WTC11 (cell line): ENCODE measurements around the gene POLR2M. TPM values are rescaled to one million over a fixed set of nuclear protein-coding genes. Genes with fewer than 3 reads are reported as not detected.

Experiments used
- ATAC-seq: fragments of 200-7000 bp; cut with Tn5 transposase; 2 replicates; pipeline ENCODE4 v1.10.0; 2021; ENCODE audit warnings: mild to moderate bottlenecking, moderate library complexity
- CTCF ChIA-PET: fragments of 300-600 bp; sonication (Branson Sonifier 250); formaldehyde crosslinking; loops from one replicate; lab custom pipeline; 2021; ENCODE audit warnings: antibody characterized with exemption; lab: Charles Lee
- POLR2A ChIA-PET: fragments of 350-600 bp; sonication (Branson Sonifier 250); formaldehyde crosslinking; loops from one replicate; lab custom pipeline; 2021; ENCODE audit warnings: antibody characterized with exemption; lab: Charles Lee
- DNase-seq: peaks from one replicate; pipeline ENCODE4 v3.0.0; 2021; ENCODE audit warnings: low spot score
- H3K27ac Mint-ChIP-seq: 2 replicates; pipeline ENCODE4 v1.8.0; 2021; ENCODE audit warnings: mixed read lengths
- H3K27me3 Mint-ChIP-seq: 2 replicates; pipeline ENCODE4 v1.8.0; 2021; ENCODE audit warnings: low read depth, mild to moderate bottlenecking, moderate library complexity, mixed read lengths
- H3K36me3 Mint-ChIP-seq: 2 replicates; pipeline ENCODE4 v1.8.0; 2021; ENCODE audit warnings: mixed read lengths
- H3K4me1 Mint-ChIP-seq: 2 replicates; pipeline ENCODE4 v1.8.0; 2022; ENCODE audit warnings: mixed read lengths
- H3K4me3 Mint-ChIP-seq: 2 replicates; pipeline ENCODE4 v1.8.0; 2021; ENCODE audit warnings: mild to moderate bottlenecking, moderate library complexity, mixed read lengths
- H3K9me3 Mint-ChIP-seq: 2 replicates; pipeline ENCODE4 v1.8.0; 2021; ENCODE audit warnings: mixed read lengths
- ATF3 ChIP-seq: sonication (generic); formaldehyde crosslinking; conservative IDR thresholded peaks from 2 replicates; pipeline ENCODE4 v1.8.1; 2022; ENCODE audit warnings: mild to moderate bottlenecking, missing genetic modification reagents
- CREB1 ChIP-seq: sonication (generic); formaldehyde crosslinking; IDR thresholded peaks from 2 replicates; pipeline ENCODE4 v1.8.0; 2023; ENCODE audit warnings: mild to moderate bottlenecking, missing genetic modification reagents
- CREM ChIP-seq: sonication (generic); formaldehyde crosslinking; IDR thresholded peaks from 2 replicates; pipeline ENCODE4 v1.8.1; 2022; ENCODE audit warnings: mild to moderate bottlenecking, missing genetic modification reagents, moderate library complexity
- CTCF ChIP-seq: fragments of 200-600 bp; IDR thresholded peaks from 2 replicates; pipeline ENCODE4 v1.8.0; 2022; ENCODE audit warnings: antibody characterized with exemption
- E2F4 ChIP-seq: sonication (generic); formaldehyde crosslinking; IDR thresholded peaks from 2 replicates; pipeline ENCODE4 v1.8.1; 2022; ENCODE audit warnings: low read depth, mild to moderate bottlenecking, moderate library complexity, missing genetic modification reagents, borderline replicate concordance
- ESRRA ChIP-seq: sonication (generic); formaldehyde crosslinking; IDR thresholded peaks from 2 replicates; pipeline ENCODE4 v1.8.1; 2022; ENCODE audit warnings: mild to moderate bottlenecking, missing genetic modification reagents, borderline replicate concordance
- ETV6 ChIP-seq: sonication (generic); formaldehyde crosslinking; IDR thresholded peaks from 2 replicates; pipeline ENCODE4 v1.8.1; 2022; ENCODE audit warnings: mild to moderate bottlenecking, missing genetic modification reagents
- FOXJ3 ChIP-seq: sonication (generic); formaldehyde crosslinking; IDR thresholded peaks from 2 replicates; pipeline ENCODE4 v1.9.0; 2021; ENCODE audit warnings: missing genetic modification reagents, mild to moderate bottlenecking, borderline replicate concordance
- FOXK1 ChIP-seq: sonication (generic); formaldehyde crosslinking; IDR thresholded peaks from 2 replicates; pipeline ENCODE4 v1.8.0; 2022; ENCODE audit warnings: mild to moderate bottlenecking, moderate library complexity, missing genetic modification reagents
- FOXP1 ChIP-seq: sonication (generic); formaldehyde crosslinking; IDR thresholded peaks from 2 replicates; pipeline ENCODE4 v1.8.0; 2022; ENCODE audit warnings: missing genetic modification reagents, mild to moderate bottlenecking, moderate library complexity, borderline replicate concordance
- GABPB1 ChIP-seq: sonication (generic); formaldehyde crosslinking; IDR thresholded peaks from 2 replicates; pipeline ENCODE4 v1.8.1; 2023; ENCODE audit warnings: mild to moderate bottlenecking, missing genetic modification reagents
- HMGA2 ChIP-seq: fragments of 250-450 bp; sonication (Bioruptor Pico); IDR thresholded peaks from 2 replicates; pipeline ENCODE4 v1.4.0; 2021; ENCODE audit warnings: mild to moderate bottlenecking, moderate library complexity
- IRF2 ChIP-seq: sonication (generic); formaldehyde crosslinking; IDR thresholded peaks from 2 replicates; pipeline ENCODE4 v1.8.0; 2022; ENCODE audit warnings: low read depth, missing genetic modification reagents, borderline replicate concordance
- MLX ChIP-seq: sonication (generic); formaldehyde crosslinking; IDR thresholded peaks from 2 replicates; pipeline ENCODE4 v1.8.1; 2023; ENCODE audit warnings: mild to moderate bottlenecking, missing genetic modification reagents, moderate library complexity
- MYBL2 ChIP-seq: sonication (generic); formaldehyde crosslinking; IDR thresholded peaks from 2 replicates; pipeline ENCODE4 v1.8.1; 2023; ENCODE audit warnings: mild to moderate bottlenecking, moderate library complexity, missing genetic modification reagents
- NFE2L1 ChIP-seq: sonication (generic); formaldehyde crosslinking; IDR thresholded peaks from 2 replicates; pipeline ENCODE4 v1.8.1; 2023; ENCODE audit warnings: missing genetic modification reagents
- NR1H2 ChIP-seq: sonication (generic); formaldehyde crosslinking; IDR thresholded peaks from 2 replicates; pipeline ENCODE4 v1.9.0; 2021; ENCODE audit warnings: mild to moderate bottlenecking, moderate library complexity, missing genetic modification reagents
- NR3C1 ChIP-seq: sonication (generic); formaldehyde crosslinking; conservative IDR thresholded peaks from 2 replicates; pipeline ENCODE4 v1.8.1; 2023; ENCODE audit warnings: low read depth, mild to moderate bottlenecking, missing genetic modification reagents
- OVOL2 ChIP-seq: fragments of 250-450 bp; sonication (Bioruptor Pico); IDR thresholded peaks from 2 replicates; pipeline ENCODE4 v1.9.0; 2021; ENCODE audit warnings: mild to moderate bottlenecking, borderline replicate concordance
- SMAD4 ChIP-seq: sonication (generic); formaldehyde crosslinking; IDR thresholded peaks from 2 replicates; pipeline ENCODE4 v1.8.0; 2022; ENCODE audit warnings: mild to moderate bottlenecking, missing genetic modification reagents
- SOX15 ChIP-seq: fragments of 250-450 bp; sonication (Bioruptor Pico); IDR thresholded peaks from 2 replicates; pipeline ENCODE4 v1.9.0; 2021; ENCODE audit warnings: mild to moderate bottlenecking
- TEAD1 ChIP-seq: sonication (generic); formaldehyde crosslinking; IDR thresholded peaks from 2 replicates; pipeline ENCODE4 v1.8.0; 2022; ENCODE audit warnings: mild to moderate bottlenecking, missing genetic modification reagents
- USF2 ChIP-seq: sonication (generic); formaldehyde crosslinking; IDR thresholded peaks from 2 replicates; pipeline ENCODE4 v1.8.1; 2023; ENCODE audit warnings: mild to moderate bottlenecking, missing genetic modification reagents, moderate library complexity
- ZNF219 ChIP-seq: sonication (generic); formaldehyde crosslinking; IDR thresholded peaks from 2 replicates; pipeline ENCODE4 v1.8.0; 2023; ENCODE audit warnings: missing genetic modification reagents, mild to moderate bottlenecking, borderline replicate concordance
- ZNF232 ChIP-seq: sonication (generic); formaldehyde crosslinking; IDR thresholded peaks from 2 replicates; pipeline ENCODE4 v1.8.0; 2022; ENCODE audit warnings: mild to moderate bottlenecking, missing genetic modification reagents
- ZNF263 ChIP-seq: sonication (generic); formaldehyde crosslinking; IDR thresholded peaks from 2 replicates; pipeline ENCODE4 v1.8.1; 2022; ENCODE audit warnings: low read depth, mild to moderate bottlenecking, moderate library complexity, missing genetic modification reagents
- ZNF317 ChIP-seq: sonication (generic); formaldehyde crosslinking; IDR thresholded peaks from 2 replicates; pipeline ENCODE4 v1.8.1; 2023; ENCODE audit warnings: low read depth, mild to moderate bottlenecking, moderate library complexity, missing genetic modification reagents, borderline replicate concordance
- ZNF512 ChIP-seq: sonication (generic); formaldehyde crosslinking; IDR thresholded peaks from 2 replicates; pipeline ENCODE4 v1.8.1; 2022; ENCODE audit warnings: missing genetic modification reagents, borderline replicate concordance
- ZSCAN18 ChIP-seq: fragments of 250-450 bp; sonication (Bioruptor Pico); IDR thresholded peaks from 2 replicates; pipeline ENCODE4 v2.1.2; 2022; ENCODE audit warnings: mild to moderate bottlenecking, moderate library complexity
- total RNA-seq: library from RNA; stranded (reverse); gene quantifications from 3 replicates; pipeline ENCODE4 v1.2.3, GENCODE V29; 2021

The POLR2M gene
- total RNA-seq, 1 experiment from 2014 or later: 84.4 TPM

- TF ChIP-seq ZSCAN18 (no peak), NFE2L1 (no peak)
Observed at GRCh38 chr15:57694279-57694678, 12.2 kb upstream of the POLR2M start (continued).

- H3K27ac Mint-ChIP-seq: no peak overlapping the region
- ATAC-seq (no peak), DNase-seq (no peak)
- TF ChIP-seq ESRRA: no peak
- no peak for TF ChIP-seq NR1H2 (CRISPR knock-in tag)
- TF ChIP-seq HMGA2: no peak
- TF ChIP-seq NR3C1: no peak
- TF ChIP-seq CREM: no peak
- no peak for TF ChIP-seq CTCF
- TF ChIP-seq SOX15: no peak
- TF ChIP-seq MLX (CRISPR knock-in tag): no peak
- TF ChIP-seq NFE2L1: no peak
- TF ChIP-seq FOXP1 (CRISPR knock-in tag): no peak
- no peak for TF ChIP-seq SMAD4 (CRISPR knock-in tag)
- no peak for TF ChIP-seq FOXK1 (CRISPR knock-in tag)
- no peak for TF ChIP-seq IRF2 (CRISPR knock-in tag)
- no peak for TF ChIP-seq ZNF263
- TF ChIP-seq E2F4 (CRISPR knock-in tag): no peak
- TF ChIP-seq ZNF219: no peak
- TF ChIP-seq ZNF232 (CRISPR knock-in tag): no peak
- CTCF ChIA-PET: interaction anchor here (2.1 kb wide), 1 partner anchor 10 kb away, joined by 8 read pairs; the partner anchor contains the start of gene POLR2M
- no peaks in the 10 kb centered on the region for H3K9me3 Mint-ChIP-seq
- no peak overlapping the region for H3K4me3 Mint-ChIP-seq
- H3K4me1 Mint-ChIP-seq: no peaks in the 10 kb centered on the region
- POLR2A ChIA-PET: no interaction called here
- peaks cover 20% of the 10 kb centered on the region for H3K27me3 Mint-ChIP-seq
- no peaks in the 10 kb centered on the region for H3K36me3 Mint-ChIP-seq
Observed at GRCh38 chr15:57696146-57696545, 10.4 kb upstream of the POLR2M start.

- CTCF ChIA-PET: interaction anchor here (1.9 to 2.1 kb wide), 2 partner anchors 9 to 138 kb away, joined by 4 to 8 read pairs; partner anchors contain the start of gene POLR2M
- no peak for DNase-seq
- H3K4me1 Mint-ChIP-seq: no peaks in the 10 kb centered on the region
- ATAC-seq: no peak
- no peak overlapping the region for H3K27ac Mint-ChIP-seq
- no peaks in the 10 kb centered on the region for H3K36me3 Mint-ChIP-seq
- POLR2A ChIA-PET: no interaction called here
- H3K27me3 Mint-ChIP-seq: peaks cover 33% of the 10 kb centered on the region
- no peak overlapping the region for H3K4me3 Mint-ChIP-seq
- H3K9me3 Mint-ChIP-seq: no peaks in the 10 kb centered on the region
- TF ChIP-seq ZNF317 (no peak), GABPB1 (CRISPR knock-in tag) (no peak), FOXP1 (CRISPR knock-in tag) (no peak), TEAD1 (CRISPR knock-in tag) (no peak), FOXK1 (CRISPR knock-in tag) (no peak), OVOL2 (no peak), CREM (no peak), NR1H2 (CRISPR knock-in tag) (no peak), CREB1 (CRISPR knock-in tag) (no peak), ATF3 (CRISPR knock-in tag) (no peak), MYBL2 (CRISPR knock-in tag) (no peak), ETV6 (CRISPR knock-in tag) (no peak), ZNF232 (CRISPR knock-in tag) (no peak), USF2 (no peak), NR3C1 (no peak), ZNF512 (CRISPR knock-in tag) (no peak), FOXJ3 (CRISPR knock-in tag) (no peak)
Observed at GRCh38 chr15:57697588-57697987, 8.9 kb upstream of the POLR2M start.
